Tibial nerve (tissue), 4 donors: ENCODE measurements around the gene LOXHD1. TPM values are rescaled to one million over a fixed set of nuclear protein-coding genes. Genes with fewer than 3 reads are reported as not detected.

Experiments used
- DNase-seq, 2 donors: peaks; one replicate each; pipeline ENCODE4 v3.0.0-alpha.2; 2019; ENCODE audit warnings: low spot score in 2 of 2
- H3K27ac ChIP-seq, 4 donors: fragments of 200-600 bp; sonication (generic) in 3 of 4; one replicate each; pipeline ENCODE4 v1.5.1; 2017 to 2019; ENCODE audit warnings: mild to moderate bottlenecking in 1 of 4
- H3K27me3 ChIP-seq, 2 donors: fragments of 200-600 bp; sonication (generic) in 1 of 2; one replicate each; pipeline versions ENCODE4 v1.5.1 to v1.6.0; 2017 to 2019
- H3K36me3 ChIP-seq, 3 donors: fragments of 200-600 bp; sonication (generic); one replicate each; pipeline ENCODE4 v1.5.1; 2018 to 2019
- H3K4me1 ChIP-seq, 4 donors: fragments of 200-600 bp; sonication (generic) in 3 of 4; one replicate each; pipeline ENCODE4 v1.5.1; 2017 to 2019
- H3K4me3 ChIP-seq, 4 donors: fragments of 200-600 bp; sonication (generic) in 3 of 4; one replicate each; pipeline ENCODE4 v1.5.1; 2017 to 2019; ENCODE audit warnings: mild to moderate bottlenecking in 1 of 4, moderate library complexity in 1 of 4
- H3K9me3 ChIP-seq, 4 donors: fragments of 200-600 bp; sonication (generic) in 3 of 4; one replicate each; pipeline ENCODE4 v1.5.1; 2017 to 2019
- CTCF ChIP-seq, 5 experiments: fragments of 200-600 bp in 3 of 5; fragments of 450-650 bp in 2 of 5; sonication (generic) in 3 of 5; IDR thresholded peaks; one replicate each; pipeline ENCODE4 v1.5.1; 2016 to 2019; ENCODE audit warnings: antibody characterized with exemption in 5 of 5, mild to moderate bottlenecking in 3 of 5, moderate library complexity in 2 of 5
- EP300 ChIP-seq, 2 donors: sonication (generic); formaldehyde crosslinking; IDR thresholded peaks; one replicate each; pipeline ENCODE4 v1.6.1; 2017; ENCODE audit warnings: antibody characterized with exemption in 2 of 2, mild to moderate bottlenecking in 1 of 2
- POLR2A ChIP-seq, 2 donors: fragments of 450-650 bp; IDR thresholded peaks; one replicate each; pipeline ENCODE4 v1.6.1; 2017; ENCODE audit warnings: antibody characterized with exemption in 2 of 2, mild to moderate bottlenecking in 2 of 2, moderate library complexity in 2 of 2
- WGBS, 2 donors: methylation state at CpG; one replicate each; pipeline ENCODE4 v1.1.5; 2018; 5-methylcytosine and 5-hydroxymethylcytosine counted together
- total RNA-seq, 4 donors: library from RNA; depleted of rRNA; stranded (reverse); fragments of >200 nt; gene quantifications; one replicate each; pipeline ENCODE4 v1.1.0, GENCODE V29; 2016

Gene LOXHD1
- total RNA-seq, 4 donors from 2014 or later, result under 0.01 to 0.44 (median 0.21) TPM; not detected in 1

- H3K9me3 ChIP-seq, result peaks cover 0 to 11% (median 0%) of the 10 kb centered on the region in 4 donors
- TF ChIP-seq POLR2A (IDR thresholded peaks at IDR 0.05) (no peak), CTCF (IDR thresholded peaks at IDR 0.05) (peak; percentile 42 to 62 (median 53))
- DNase-seq, result peak in 1 of 2 donors; percentile 56
- H3K4me3 ChIP-seq, result no peak overlapping the region
- 50% methylated on average over 9 of the region's 9 CpGs for WGBS, 2 donors
- H3K4me1 ChIP-seq, result peaks cover 0 to 7% (median 0%) of the 10 kb centered on the region in 4 donors
- no peak overlapping the region for H3K27ac ChIP-seq
- no peaks in the 10 kb centered on the region for H3K36me3 ChIP-seq
- H3K27me3 ChIP-seq, result peaks cover 0 to 9% of the 10 kb centered on the region in 2 donors
Observed at GRCh38 chr18:46481048-46481846, 175.8 kb downstream of the LOXHD1 start.

- Histone ChIP-seq H3K27me3 (peaks cover 0 to 5% of the 10 kb centered on the region in 2 donors), H3K27ac (no peak overlapping the region), H3K4me3 (no peak overlapping the region), H3K4me1 (peaks cover 0 to 7% (median 0%) of the 10 kb centered on the region in 4 donors), H3K9me3 (peaks cover 0 to 11% (median 0%) of the 10 kb centered on the region in 4 donors), H3K36me3 (no peaks in the 10 kb centered on the region)
- no peak for DNase-seq
- 45 to 48% methylated on average over 5 of the region's 5 CpGs for WGBS, 2 donors
- no peak for TF ChIP-seq EP300 (IDR thresholded peaks at IDR 0.05)
- no peak for TF ChIP-seq CTCF (IDR thresholded peaks at IDR 0.05)
- TF ChIP-seq POLR2A (IDR thresholded peaks at IDR 0.05), result no peak
Observed at GRCh38 chr18:46480226-46480625, 176.8 kb downstream of the LOXHD1 start.

GRCh38 chr18:46478796-46479195 lies 178.2 kb downstream of the LOXHD1 start:
- no peaks in the 10 kb centered on the region for H3K36me3 ChIP-seq
- 93 to 94% methylated on average over 2 of the region's 2 CpGs for WGBS, 2 donors
- no peak overlapping the region for H3K27ac ChIP-seq
- TF ChIP-seq CTCF (IDR thresholded peaks at IDR 0.05) (no peak), POLR2A (IDR thresholded peaks at IDR 0.05) (no peak), EP300 (IDR thresholded peaks at IDR 0.05) (no peak)
- no peak for DNase-seq
- peaks cover 0 to 7% (median 0%) of the 10 kb centered on the region in 4 donors for H3K4me1 ChIP-seq
- H3K4me3 ChIP-seq, result no peak overlapping the region
- H3K27me3 ChIP-seq, result no peaks in the 10 kb centered on the region
- peaks cover 0 to 11% (median 0%) of the 10 kb centered on the region in 4 donors for H3K9me3 ChIP-seq

- 82 to 85% methylated on average over 21 of the region's 21 CpGs for WGBS, 2 donors
- no peak for DNase-seq
- no peaks in the 10 kb centered on the region for H3K27me3 ChIP-seq
- TF ChIP-seq EP300 (IDR thresholded peaks at IDR 0.05) (no peak), CTCF (IDR thresholded peaks at IDR 0.05) (no peak), POLR2A (IDR thresholded peaks at IDR 0.05) (no peak)
- H3K9me3 ChIP-seq, result peaks cover 0 to 7% (median 0%) of the 10 kb centered on the region in 4 donors
- no peaks in the 10 kb centered on the region for H3K36me3 ChIP-seq
- H3K4me3 ChIP-seq, result no peak overlapping the region
- no peak overlapping the region for H3K27ac ChIP-seq
- peaks cover 0 to 7% (median 0%) of the 10 kb centered on the region in 4 donors for H3K4me1 ChIP-seq
Observed at GRCh38 chr18:46477425-46478011, 179.5 kb downstream of the LOXHD1 start.

GRCh38 chr18:46475390-46475752 lies 181.6 kb downstream of the LOXHD1 start:
- WGBS, 2 donors, result 84 to 89% methylated on average over 4 of the region's 4 CpGs
- Histone ChIP-seq H3K9me3 (no peaks in the 10 kb centered on the region), H3K27ac (no peak overlapping the region), H3K27me3 (no peaks in the 10 kb centered on the region), H3K36me3 (no peaks in the 10 kb centered on the region), H3K4me3 (no peak overlapping the region), H3K4me1 (peaks cover 0 to 2% (median 0%) of the 10 kb centered on the region in 4 donors)
- TF ChIP-seq CTCF (IDR thresholded peaks at IDR 0.05) (no peak), EP300 (IDR thresholded peaks at IDR 0.05) (no peak)
- no peak for DNase-seq
